WTC11 (cell line): ENCODE measurements around the gene KHK. TPM values are rescaled to one million over a fixed set of nuclear protein-coding genes. Genes with fewer than 3 reads are reported as not detected.
A peak's percentile ranks its signal among the peaks of the same experiment; 100 is the strongest.

Experiments used
- ATAC-seq: fragments of 200-7000 bp; cut with Tn5 transposase; 2 replicates; pipeline ENCODE4 v1.10.0; 2021; ENCODE audit warnings: mild to moderate bottlenecking, moderate library complexity
- CTCF ChIA-PET: fragments of 300-600 bp; sonication (Branson Sonifier 250); formaldehyde crosslinking; loops from one replicate; lab custom pipeline; 2021; ENCODE audit warnings: antibody characterized with exemption; lab: Charles Lee
- POLR2A ChIA-PET: fragments of 350-600 bp; sonication (Branson Sonifier 250); formaldehyde crosslinking; loops from one replicate; lab custom pipeline; 2021; ENCODE audit warnings: antibody characterized with exemption; lab: Charles Lee
- DNase-seq: peaks from one replicate; pipeline ENCODE4 v3.0.0; 2021; ENCODE audit warnings: low spot score
- H3K27ac Mint-ChIP-seq: 2 replicates; pipeline ENCODE4 v1.8.0; 2021; ENCODE audit warnings: mixed read lengths
- H3K27me3 Mint-ChIP-seq: 2 replicates; pipeline ENCODE4 v1.8.0; 2021; ENCODE audit warnings: low read depth, mild to moderate bottlenecking, moderate library complexity, mixed read lengths
- H3K36me3 Mint-ChIP-seq: 2 replicates; pipeline ENCODE4 v1.8.0; 2021; ENCODE audit warnings: mixed read lengths
- H3K4me1 Mint-ChIP-seq: 2 replicates; pipeline ENCODE4 v1.8.0; 2022; ENCODE audit warnings: mixed read lengths
- H3K4me3 Mint-ChIP-seq: 2 replicates; pipeline ENCODE4 v1.8.0; 2021; ENCODE audit warnings: mild to moderate bottlenecking, moderate library complexity, mixed read lengths
- H3K9me3 Mint-ChIP-seq: 2 replicates; pipeline ENCODE4 v1.8.0; 2021; ENCODE audit warnings: mixed read lengths
- GABPB1 ChIP-seq: sonication (generic); formaldehyde crosslinking; IDR thresholded peaks from 2 replicates; pipeline ENCODE4 v1.8.1; 2023; ENCODE audit warnings: mild to moderate bottlenecking, missing genetic modification reagents
- HMGA2 ChIP-seq: fragments of 250-450 bp; sonication (Bioruptor Pico); IDR thresholded peaks from 2 replicates; pipeline ENCODE4 v1.4.0; 2021; ENCODE audit warnings: mild to moderate bottlenecking, moderate library complexity
- NFYB ChIP-seq: sonication (generic); formaldehyde crosslinking; conservative IDR thresholded peaks from 2 replicates; pipeline ENCODE4 v1.8.0; 2022; ENCODE audit warnings: low read depth, missing genetic modification reagents
- TEAD4 ChIP-seq: sonication (generic); formaldehyde crosslinking; IDR thresholded peaks from 2 replicates; pipeline ENCODE4 v1.8.0; 2022; ENCODE audit warnings: mild to moderate bottlenecking, missing genetic modification reagents
- total RNA-seq: library from RNA; stranded (reverse); gene quantifications from 3 replicates; pipeline ENCODE4 v1.2.3, GENCODE V29; 2021
- TF ChIP-seq, protein P1 (sequence below): sonication (generic); formaldehyde crosslinking; IDR thresholded peaks from 2 replicates; pipeline ENCODE4 v1.8.1; 2023; ENCODE audit warnings: mild to moderate bottlenecking, missing genetic modification reagents
- TF ChIP-seq, protein P2 (sequence below): sonication (generic); formaldehyde crosslinking; IDR thresholded peaks from 2 replicates; pipeline ENCODE4 v1.8.1; 2023; ENCODE audit warnings: mild to moderate bottlenecking, moderate library complexity, missing genetic modification reagents
- TF ChIP-seq, protein P3 (sequence below): sonication (generic); formaldehyde crosslinking; IDR thresholded peaks from 2 replicates; pipeline ENCODE4 v1.8.1; 2023; ENCODE audit warnings: mild to moderate bottlenecking, missing genetic modification reagents, moderate library complexity
- TF ChIP-seq, protein P4 (sequence below): sonication (generic); formaldehyde crosslinking; IDR thresholded peaks from 2 replicates; pipeline ENCODE4 v1.8.0; 2023; ENCODE audit warnings: missing genetic modification reagents
- TF ChIP-seq, protein P5 (sequence below): sonication (generic); formaldehyde crosslinking; IDR thresholded peaks from 2 replicates; pipeline ENCODE4 v1.8.1; 2022; ENCODE audit warnings: low read depth, mild to moderate bottlenecking, moderate library complexity, missing genetic modification reagents, borderline replicate concordance
- TF ChIP-seq, protein P6 (sequence below): fragments of 250-450 bp; sonication (Bioruptor Pico); IDR thresholded peaks from 2 replicates; pipeline ENCODE4 v1.9.0; 2021; ENCODE audit warnings: mild to moderate bottlenecking, borderline replicate concordance
- TF ChIP-seq, protein P7 (sequence below): sonication (generic); formaldehyde crosslinking; IDR thresholded peaks from 2 replicates; pipeline ENCODE4 v1.8.0; 2023; ENCODE audit warnings: mild to moderate bottlenecking, missing genetic modification reagents

The KHK gene
- total RNA-seq, 1 experiment from 2014 or later, result 17.4 TPM

DNA sequence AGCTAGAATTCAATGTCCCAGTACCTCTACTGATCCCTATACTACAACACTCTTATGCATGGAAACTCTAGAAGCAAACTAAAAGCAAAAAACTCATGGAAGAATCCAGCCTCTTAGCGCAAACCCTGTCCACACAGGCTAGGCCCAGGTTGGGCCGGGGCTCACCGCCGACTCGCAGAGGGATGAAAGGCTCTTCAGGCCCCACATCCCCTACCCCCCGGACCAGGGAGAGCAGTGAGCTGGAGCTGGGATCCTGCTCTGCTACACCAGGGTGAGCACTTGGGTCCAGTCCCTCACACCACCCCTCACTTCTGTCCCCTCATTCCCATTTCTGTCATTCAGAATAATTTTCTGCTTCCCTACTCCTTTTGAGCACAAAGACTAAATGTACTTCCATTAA, 17.1 kb upstream of the KHK start (continued):
- TF ChIP-seq, protein P1, sequence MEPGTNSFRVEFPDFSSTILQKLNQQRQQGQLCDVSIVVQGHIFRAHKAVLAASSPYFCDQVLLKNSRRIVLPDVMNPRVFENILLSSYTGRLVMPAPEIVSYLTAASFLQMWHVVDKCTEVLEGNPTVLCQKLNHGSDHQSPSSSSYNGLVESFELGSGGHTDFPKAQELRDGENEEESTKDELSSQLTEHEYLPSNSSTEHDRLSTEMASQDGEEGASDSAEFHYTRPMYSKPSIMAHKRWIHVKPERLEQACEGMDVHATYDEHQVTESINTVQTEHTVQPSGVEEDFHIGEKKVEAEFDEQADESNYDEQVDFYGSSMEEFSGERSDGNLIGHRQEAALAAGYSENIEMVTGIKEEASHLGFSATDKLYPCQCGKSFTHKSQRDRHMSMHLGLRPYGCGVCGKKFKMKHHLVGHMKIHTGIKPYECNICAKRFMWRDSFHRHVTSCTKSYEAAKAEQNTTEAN (CRISPR knock-in tag), result no peak
- TF ChIP-seq NFYB (CRISPR knock-in tag) (no peak), TEAD4 (CRISPR knock-in tag) (no peak)
- TF ChIP-seq, protein P2, sequence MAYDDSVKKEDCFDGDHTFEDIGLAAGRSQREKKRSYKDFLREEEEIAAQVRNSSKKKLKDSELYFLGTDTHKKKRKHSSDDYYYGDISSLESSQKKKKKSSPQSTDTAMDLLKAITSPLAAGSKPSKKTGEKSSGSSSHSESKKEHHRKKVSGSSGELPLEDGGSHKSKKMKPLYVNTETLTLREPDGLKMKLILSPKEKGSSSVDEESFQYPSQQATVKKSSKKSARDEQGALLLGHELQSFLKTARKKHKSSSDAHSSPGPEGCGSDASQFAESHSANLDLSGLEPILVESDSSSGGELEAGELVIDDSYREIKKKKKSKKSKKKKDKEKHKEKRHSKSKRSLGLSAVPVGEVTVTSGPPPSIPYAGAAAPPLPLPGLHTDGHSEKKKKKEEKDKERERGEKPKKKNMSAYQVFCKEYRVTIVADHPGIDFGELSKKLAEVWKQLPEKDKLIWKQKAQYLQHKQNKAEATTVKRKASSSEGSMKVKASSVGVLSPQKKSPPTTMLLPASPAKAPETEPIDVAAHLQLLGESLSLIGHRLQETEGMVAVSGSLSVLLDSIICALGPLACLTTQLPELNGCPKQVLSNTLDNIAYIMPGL (CRISPR knock-in tag), result no peak
- TF ChIP-seq, protein P3, sequence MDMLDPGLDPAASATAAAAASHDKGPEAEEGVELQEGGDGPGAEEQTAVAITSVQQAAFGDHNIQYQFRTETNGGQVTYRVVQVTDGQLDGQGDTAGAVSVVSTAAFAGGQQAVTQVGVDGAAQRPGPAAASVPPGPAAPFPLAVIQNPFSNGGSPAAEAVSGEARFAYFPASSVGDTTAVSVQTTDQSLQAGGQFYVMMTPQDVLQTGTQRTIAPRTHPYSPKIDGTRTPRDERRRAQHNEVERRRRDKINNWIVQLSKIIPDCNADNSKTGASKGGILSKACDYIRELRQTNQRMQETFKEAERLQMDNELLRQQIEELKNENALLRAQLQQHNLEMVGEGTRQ (CRISPR knock-in tag), result no peak
- TF ChIP-seq, protein P4, sequence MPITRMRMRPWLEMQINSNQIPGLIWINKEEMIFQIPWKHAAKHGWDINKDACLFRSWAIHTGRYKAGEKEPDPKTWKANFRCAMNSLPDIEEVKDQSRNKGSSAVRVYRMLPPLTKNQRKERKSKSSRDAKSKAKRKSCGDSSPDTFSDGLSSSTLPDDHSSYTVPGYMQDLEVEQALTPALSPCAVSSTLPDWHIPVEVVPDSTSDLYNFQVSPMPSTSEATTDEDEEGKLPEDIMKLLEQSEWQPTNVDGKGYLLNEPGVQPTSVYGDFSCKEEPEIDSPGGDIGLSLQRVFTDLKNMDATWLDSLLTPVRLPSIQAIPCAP (CRISPR knock-in tag), result no peak
- TF ChIP-seq, all 79 proteins: peak for 0

DNA sequence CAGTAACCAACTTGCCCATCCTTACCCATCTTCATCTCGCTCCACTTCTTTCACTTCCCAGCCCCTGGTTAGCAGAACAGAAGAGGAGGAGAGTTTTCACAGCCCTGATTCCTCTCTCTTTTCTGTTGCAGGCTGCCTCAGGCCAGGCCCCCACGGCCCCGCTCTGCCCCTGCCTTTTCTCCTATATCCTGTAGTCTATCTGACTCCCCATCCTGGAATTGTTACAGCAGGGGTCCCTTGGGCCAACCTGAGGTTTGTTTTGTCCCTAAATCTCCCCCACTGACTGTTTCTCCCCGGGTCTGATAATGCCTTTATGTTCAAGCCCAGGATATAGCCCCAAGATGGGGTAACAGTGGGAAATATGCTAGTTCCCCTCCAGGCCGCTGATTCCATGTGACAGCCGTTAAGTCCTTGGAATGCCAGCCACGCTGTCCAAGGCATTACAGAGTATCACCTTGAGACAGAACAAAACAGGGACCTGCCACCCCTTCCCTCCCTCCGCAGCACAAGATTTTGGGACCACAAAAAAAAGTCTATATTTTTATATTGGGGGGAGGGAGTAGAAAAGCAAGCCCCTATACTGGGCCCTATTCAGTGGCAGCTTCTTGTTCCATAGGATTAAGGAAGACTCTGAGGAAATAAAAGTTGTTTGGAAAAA, 16.5 kb upstream of the KHK start:
- Mint-ChIP-seq H3K27ac (no peak overlapping the region), H3K9me3 (no peaks in the 10 kb centered on the region), H3K4me3 (peak overlapping the region; percentile 98), H3K27me3 (no peaks in the 10 kb centered on the region; the same call in 1 of the 2 replicates), H3K4me1 (peaks cover 11% of the 10 kb centered on the region)
- POLR2A ChIA-PET, result no interaction called here
- DNase-seq (no peak), ATAC-seq (no peak)
- CTCF ChIA-PET, result interaction anchor here (3.4 kb wide), 1 partner anchor 19 kb away, joined by 17 read pairs; the partner anchor contains the start of gene AGBL5
- TF ChIP-seq HMGA2 (CRISPR knock-in tag) (no peak), NFYB (CRISPR knock-in tag) (no peak), TEAD4 (CRISPR knock-in tag) (no peak), GABPB1 (CRISPR knock-in tag) (no peak)
- TF ChIP-seq, protein P5, sequence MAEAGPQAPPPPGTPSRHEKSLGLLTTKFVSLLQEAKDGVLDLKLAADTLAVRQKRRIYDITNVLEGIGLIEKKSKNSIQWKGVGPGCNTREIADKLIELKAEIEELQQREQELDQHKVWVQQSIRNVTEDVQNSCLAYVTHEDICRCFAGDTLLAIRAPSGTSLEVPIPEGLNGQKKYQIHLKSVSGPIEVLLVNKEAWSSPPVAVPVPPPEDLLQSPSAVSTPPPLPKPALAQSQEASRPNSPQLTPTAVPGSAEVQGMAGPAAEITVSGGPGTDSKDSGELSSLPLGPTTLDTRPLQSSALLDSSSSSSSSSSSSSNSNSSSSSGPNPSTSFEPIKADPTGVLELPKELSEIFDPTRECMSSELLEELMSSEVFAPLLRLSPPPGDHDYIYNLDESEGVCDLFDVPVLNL (CRISPR knock-in tag), result no peak
- TF ChIP-seq, protein P6, sequence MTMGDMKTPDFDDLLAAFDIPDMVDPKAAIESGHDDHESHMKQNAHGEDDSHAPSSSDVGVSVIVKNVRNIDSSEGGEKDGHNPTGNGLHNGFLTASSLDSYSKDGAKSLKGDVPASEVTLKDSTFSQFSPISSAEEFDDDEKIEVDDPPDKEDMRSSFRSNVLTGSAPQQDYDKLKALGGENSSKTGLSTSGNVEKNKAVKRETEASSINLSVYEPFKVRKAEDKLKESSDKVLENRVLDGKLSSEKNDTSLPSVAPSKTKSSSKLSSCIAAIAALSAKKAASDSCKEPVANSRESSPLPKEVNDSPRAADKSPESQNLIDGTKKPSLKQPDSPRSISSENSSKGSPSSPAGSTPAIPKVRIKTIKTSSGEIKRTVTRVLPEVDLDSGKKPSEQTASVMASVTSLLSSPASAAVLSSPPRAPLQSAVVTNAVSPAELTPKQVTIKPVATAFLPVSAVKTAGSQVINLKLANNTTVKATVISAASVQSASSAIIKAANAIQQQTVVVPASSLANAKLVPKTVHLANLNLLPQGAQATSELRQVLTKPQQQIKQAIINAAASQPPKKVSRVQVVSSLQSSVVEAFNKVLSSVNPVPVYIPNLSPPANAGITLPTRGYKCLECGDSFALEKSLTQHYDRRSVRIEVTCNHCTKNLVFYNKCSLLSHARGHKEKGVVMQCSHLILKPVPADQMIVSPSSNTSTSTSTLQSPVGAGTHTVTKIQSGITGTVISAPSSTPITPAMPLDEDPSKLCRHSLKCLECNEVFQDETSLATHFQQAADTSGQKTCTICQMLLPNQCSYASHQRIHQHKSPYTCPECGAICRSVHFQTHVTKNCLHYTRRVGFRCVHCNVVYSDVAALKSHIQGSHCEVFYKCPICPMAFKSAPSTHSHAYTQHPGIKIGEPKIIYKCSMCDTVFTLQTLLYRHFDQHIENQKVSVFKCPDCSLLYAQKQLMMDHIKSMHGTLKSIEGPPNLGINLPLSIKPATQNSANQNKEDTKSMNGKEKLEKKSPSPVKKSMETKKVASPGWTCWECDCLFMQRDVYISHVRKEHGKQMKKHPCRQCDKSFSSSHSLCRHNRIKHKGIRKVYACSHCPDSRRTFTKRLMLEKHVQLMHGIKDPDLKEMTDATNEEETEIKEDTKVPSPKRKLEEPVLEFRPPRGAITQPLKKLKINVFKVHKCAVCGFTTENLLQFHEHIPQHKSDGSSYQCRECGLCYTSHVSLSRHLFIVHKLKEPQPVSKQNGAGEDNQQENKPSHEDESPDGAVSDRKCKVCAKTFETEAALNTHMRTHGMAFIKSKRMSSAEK (CRISPR knock-in tag), result no peak
- TF ChIP-seq, protein P7, sequence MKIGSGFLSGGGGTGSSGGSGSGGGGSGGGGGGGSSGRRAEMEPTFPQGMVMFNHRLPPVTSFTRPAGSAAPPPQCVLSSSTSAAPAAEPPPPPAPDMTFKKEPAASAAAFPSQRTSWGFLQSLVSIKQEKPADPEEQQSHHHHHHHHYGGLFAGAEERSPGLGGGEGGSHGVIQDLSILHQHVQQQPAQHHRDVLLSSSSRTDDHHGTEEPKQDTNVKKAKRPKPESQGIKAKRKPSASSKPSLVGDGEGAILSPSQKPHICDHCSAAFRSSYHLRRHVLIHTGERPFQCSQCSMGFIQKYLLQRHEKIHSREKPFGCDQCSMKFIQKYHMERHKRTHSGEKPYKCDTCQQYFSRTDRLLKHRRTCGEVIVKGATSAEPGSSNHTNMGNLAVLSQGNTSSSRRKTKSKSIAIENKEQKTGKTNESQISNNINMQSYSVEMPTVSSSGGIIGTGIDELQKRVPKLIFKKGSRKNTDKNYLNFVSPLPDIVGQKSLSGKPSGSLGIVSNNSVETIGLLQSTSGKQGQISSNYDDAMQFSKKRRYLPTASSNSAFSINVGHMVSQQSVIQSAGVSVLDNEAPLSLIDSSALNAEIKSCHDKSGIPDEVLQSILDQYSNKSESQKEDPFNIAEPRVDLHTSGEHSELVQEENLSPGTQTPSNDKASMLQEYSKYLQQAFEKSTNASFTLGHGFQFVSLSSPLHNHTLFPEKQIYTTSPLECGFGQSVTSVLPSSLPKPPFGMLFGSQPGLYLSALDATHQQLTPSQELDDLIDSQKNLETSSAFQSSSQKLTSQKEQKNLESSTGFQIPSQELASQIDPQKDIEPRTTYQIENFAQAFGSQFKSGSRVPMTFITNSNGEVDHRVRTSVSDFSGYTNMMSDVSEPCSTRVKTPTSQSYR (CRISPR knock-in tag), result no peak
- TF ChIP-seq, all 79 proteins: peak for 0
- peaks cover 36% of the 10 kb centered on the region for H3K36me3 Mint-ChIP-seq
